ENCODE results near the gene ERN1. TPM values are rescaled to one million over a fixed set of nuclear protein-coding genes. Genes with fewer than 3 reads are reported as not detected.
"Not testable (repeated sequence)": the region's sequence is repeated elsewhere in the genome, so short reads cannot be mapped to it uniquely, and the experiment has no call there.

The ERN1 gene
- total RNA-seq, 1 experiment from 2014 or later = 6.2 TPM

- in situ Hi-C loops (cut with HindIII; ENCODE audit: low pct_unique_long_range_greater_than_20kb, low sequenced_read_pairs) = no loop called here
- no peak for DNase-seq (ENCODE audit: low read depth, low spot score)
These were observed 121.6 kb downstream of the ERN1 start for GRCh38 chr17:64008346-64008745.

- in situ Hi-C loops (cut with HindIII; ENCODE audit: low pct_unique_long_range_greater_than_20kb, low sequenced_read_pairs) = no loop called here
- no peak for DNase-seq (ENCODE audit: low read depth, low spot score)
These were observed 122.1 kb downstream of the ERN1 start for GRCh38 chr17:64007838-64008282.

- in situ Hi-C loops (cut with HindIII; ENCODE audit: low pct_unique_long_range_greater_than_20kb, low sequenced_read_pairs) = not testable (repeated sequence)
These were observed 122.7 kb downstream of the ERN1 start for GRCh38 chr17:64007089-64007837.

GRCh38 chr17:64006361-64007088, 123.4 kb downstream of the ERN1 start:
- in situ Hi-C loops (cut with HindIII; ENCODE audit: low pct_unique_long_range_greater_than_20kb, low sequenced_read_pairs) = no loop called here
- DNase-seq (ENCODE audit: low read depth, low spot score) = no peak

More at GRCh38 chr17:64007089-64007837, 122.7 kb downstream of the ERN1 start:
- not testable (repeated sequence) for DNase-seq (ENCODE audit: low read depth, low spot score)

DNA sequence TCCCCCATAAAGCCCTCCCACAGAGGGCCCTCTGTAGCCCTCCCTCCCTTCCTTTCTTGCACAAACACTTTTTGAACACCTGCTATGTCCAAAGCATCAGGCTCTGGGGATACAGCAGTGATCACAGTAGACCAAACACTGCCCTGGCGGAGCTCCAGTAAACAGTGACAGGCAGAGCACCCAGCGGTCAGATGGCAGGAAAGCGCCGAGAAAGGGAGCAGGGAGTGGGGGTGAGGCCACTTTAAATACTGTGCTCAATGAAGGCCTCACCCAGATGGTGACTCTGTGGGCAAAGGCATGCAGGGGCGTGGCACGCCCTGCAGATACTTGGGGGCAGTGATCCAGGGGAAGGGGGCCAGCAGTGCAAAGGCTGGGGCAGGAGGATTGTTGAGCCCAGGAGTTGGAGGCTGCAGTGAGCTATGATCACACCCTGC, 124.2 kb downstream of the ERN1 start:
- no peak for DNase-seq (ENCODE audit: low read depth, low spot score)
- in situ Hi-C loops (cut with HindIII; ENCODE audit: low pct_unique_long_range_greater_than_20kb, low sequenced_read_pairs) = no loop called here

- in situ Hi-C loops (cut with HindIII; ENCODE audit: low pct_unique_long_range_greater_than_20kb, low sequenced_read_pairs) = no loop called here
- DNase-seq (ENCODE audit: low read depth, low spot score) = no peak
These were observed 124.8 kb downstream of the ERN1 start for GRCh38 chr17:64004903-64005733.

DNA sequence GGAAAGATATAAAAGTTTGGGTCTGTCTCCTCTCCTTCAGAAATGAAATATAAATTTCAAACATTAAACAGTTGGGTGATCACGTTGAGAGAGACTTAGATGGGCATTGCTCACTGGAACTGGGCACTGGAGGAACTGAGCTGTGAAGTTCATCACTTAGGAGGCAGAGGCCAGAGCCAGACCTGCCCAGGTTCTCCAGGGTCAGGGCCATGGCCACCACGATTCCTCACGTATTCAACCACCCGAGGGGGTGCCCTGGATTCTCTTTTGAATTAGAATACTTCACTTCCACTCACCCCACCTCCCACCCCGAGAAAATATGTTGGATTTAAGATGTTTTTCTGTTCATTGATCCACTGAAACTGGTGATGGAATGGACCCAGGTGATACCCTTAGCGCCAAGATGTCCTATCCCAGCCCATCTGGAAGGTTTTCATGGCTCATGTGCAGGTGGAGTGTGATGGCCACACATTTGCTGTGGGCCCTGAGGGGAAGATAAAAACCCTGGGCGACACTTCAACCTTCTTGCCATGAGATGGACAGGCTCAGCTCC, 125.7 kb downstream of the ERN1 start:
- DNase-seq (ENCODE audit: low read depth, low spot score) = no peak
- in situ Hi-C loops (cut with HindIII; ENCODE audit: low pct_unique_long_range_greater_than_20kb, low sequenced_read_pairs) = no loop called here

- DNase-seq (ENCODE audit: low read depth, low spot score) = no peak
- in situ Hi-C loops (cut with HindIII; ENCODE audit: low pct_unique_long_range_greater_than_20kb, low sequenced_read_pairs) = no loop called here
These were observed 126.3 kb downstream of the ERN1 start for GRCh38 chr17:64003526-64004121.

DNA sequence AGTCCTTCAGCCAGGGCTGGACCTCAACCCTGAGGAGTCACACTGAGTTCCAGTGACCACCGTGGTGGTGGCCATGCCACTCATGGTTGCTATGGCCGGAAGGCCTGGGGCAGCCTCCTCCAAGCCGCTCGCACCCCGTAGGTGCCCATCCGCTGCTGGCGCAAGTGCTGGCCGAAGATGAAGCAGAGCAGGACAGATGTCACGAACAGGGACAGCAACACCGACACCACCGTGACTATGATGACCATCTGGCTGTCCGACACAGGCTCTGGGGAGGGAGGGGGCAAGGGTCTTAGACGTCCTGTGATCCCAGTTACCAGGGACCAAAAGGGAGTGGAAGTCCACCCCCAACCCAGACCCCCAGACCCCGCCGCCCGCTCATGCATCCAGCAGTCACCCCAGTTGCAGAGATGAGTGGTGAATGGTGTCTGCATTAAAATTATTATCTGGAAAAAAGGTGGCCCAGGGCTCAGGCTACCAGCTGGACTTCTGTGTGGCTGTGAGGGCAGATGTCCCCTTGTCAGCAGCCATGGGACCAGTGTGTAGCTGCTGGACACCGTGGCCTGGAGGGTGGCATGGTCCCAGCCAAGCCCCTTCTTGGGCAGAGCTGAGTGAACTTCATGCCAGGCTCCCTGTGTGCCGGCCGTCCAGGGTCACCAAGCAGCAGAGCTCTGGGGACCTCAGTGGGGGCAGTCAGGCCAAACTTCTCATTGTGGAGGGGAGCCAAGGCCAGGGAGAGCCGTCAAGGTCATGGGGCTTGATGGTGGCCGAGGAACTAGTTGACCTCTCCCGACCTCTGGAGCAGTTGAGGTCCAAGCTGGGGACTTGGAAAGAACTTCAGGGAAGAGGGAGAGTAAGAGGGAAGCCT, 127.1 kb downstream of the ERN1 start:
- no peak for DNase-seq (ENCODE audit: low read depth, low spot score)
- in situ Hi-C loops (cut with HindIII; ENCODE audit: low pct_unique_long_range_greater_than_20kb, low sequenced_read_pairs) = no loop called here

DNA sequence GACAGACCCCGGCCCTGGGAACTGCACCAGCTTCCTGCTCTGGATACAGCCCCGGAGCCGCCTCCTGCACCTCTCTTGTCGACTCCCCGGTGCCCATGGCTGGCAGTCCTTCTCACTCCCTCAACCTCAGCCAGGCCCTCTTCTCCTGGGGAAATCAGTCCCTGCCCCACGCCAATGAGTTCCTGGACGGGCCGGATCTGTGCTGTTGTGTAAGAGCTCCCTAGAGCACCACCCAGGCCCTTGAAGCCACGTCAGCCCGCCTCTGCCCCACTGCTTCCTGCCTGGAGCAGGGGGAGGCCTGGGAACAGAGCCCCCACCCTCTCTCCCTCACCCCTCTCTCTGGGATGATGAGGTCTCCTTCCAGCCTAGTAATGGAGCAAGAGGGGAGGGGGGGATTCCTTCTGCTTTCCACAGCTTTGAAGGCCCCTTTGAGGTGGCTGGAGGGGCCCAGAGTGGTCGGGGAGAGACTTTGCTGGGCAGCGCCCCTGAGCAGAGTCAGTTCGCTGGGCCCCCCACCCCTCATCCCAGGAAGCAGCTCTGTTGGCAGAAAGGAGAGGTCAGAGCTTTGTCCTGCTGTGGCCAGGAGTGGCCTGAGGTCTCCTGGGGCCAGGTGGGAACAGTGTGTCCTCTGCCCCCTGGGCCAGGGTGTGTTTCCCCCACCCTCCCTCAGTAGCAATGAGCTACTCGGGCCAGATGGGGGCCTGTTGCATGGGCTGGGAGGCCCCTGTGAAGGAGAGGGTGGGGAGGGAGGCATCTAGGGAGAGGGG, 128.0 kb downstream of the ERN1 start:
- no peak for DNase-seq (ENCODE audit: low read depth, low spot score)
- in situ Hi-C loops (cut with HindIII; ENCODE audit: low pct_unique_long_range_greater_than_20kb, low sequenced_read_pairs) = no loop called here

DNA sequence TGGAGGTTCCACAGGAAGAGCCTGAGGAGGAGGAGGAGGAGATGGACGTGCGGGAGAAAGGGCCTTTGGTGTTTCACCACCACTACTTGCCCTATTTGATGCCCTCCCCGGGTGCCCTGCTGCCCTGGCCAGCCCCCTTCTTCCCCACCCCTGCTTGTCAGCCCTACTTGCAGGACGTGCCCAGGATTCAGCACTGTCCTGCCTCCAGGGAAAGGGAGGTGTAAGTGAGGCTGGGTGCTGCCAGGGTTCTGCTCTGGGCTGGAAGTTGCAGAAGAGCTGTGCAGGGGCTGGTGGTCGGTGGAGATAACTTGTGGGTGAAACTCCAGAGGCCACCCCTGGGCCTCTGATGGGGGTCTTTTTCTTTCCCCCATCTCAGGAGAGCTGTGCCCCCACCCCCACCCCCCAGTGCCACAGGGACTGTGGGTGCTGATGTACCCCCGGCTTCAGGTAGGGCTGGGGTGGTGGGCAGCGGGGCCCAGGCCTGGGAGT, 128.8 kb downstream of the ERN1 start:
- DNase-seq (ENCODE audit: low read depth, low spot score) = no peak
- in situ Hi-C loops (cut with HindIII; ENCODE audit: low pct_unique_long_range_greater_than_20kb, low sequenced_read_pairs) = no loop called here

GRCh38 chr17:63999680-64000531, 130.0 kb downstream of the ERN1 start:
- in situ Hi-C loops (cut with HindIII; ENCODE audit: low pct_unique_long_range_greater_than_20kb, low sequenced_read_pairs) = no loop called here
- no peak for DNase-seq (ENCODE audit: low read depth, low spot score)

DNA sequence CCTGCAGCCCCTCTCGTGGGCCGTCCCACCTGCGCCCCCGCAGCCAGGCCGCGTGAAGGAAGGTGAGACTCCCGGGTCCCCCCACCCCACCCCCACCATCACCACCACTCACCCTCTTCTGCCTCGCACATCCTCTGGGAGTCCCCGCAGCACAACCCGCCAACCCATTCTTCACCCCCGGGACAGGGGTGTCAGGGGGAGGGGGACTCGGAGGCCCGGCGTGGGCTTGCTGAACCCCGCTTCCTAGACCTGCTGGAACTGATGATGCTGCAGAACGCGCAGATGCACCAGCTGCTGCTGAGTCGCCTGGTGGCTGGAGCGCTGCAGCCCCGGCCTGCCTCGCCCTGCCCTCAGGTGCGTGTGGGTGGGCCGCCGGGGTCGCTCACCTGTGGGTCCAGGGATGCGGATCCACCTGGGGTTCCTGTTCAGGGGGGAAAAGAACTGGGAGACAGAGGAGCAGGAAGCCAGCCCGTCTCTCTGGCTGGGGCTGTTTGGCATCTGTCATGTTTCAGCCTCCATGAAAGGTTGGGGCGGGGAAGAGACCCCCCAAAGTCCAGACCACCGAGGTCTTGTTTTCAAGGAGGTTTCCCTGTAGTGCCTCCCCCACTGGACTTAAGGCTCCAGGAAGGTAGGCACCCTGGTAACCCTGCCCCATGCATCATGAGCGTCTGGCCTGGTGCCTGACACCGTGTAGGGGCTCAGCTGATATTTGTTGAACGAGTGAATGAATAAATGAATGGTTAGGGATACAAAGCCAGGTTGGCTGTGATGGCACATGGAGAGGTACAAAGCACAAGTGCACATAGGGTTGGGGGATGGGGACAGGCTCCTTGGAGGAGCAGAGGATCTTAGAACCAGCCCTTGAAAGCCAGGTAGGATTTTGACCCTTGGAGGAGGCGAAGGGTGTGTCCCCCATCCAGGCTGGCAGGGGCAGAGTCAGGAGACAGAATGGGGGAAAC, 130.9 kb downstream of the ERN1 start:
- no peak for DNase-seq (ENCODE audit: low read depth, low spot score)
- in situ Hi-C loops (cut with HindIII; ENCODE audit: low pct_unique_long_range_greater_than_20kb, low sequenced_read_pairs) = no loop called here
